Central memory CD8-positive, alpha-beta T cell (primary cell): ENCODE measurements around the gene KCNMA1.

Experiments
- ATAC-seq: fragments of 150-1000 bp; cut with Tn5 transposase; replicated peaks from 2 replicates; pipeline ENCODE4 v1.10.0; 2022; ENCODE audit warnings: mild to moderate bottlenecking, moderate FRiP score, moderate number of reproducible peaks; ENCODE audit not compliant: poor library complexity, severe bottlenecking; ENCODE audit errors: extremely low read depth
- DNase-seq, 2 donors: peaks; one replicate each; pipeline ENCODE4 v3.0.0; 2021; ENCODE audit warnings: low spot score in 2 of 2
- H3K27ac Mint-ChIP-seq: one replicate; pipeline ENCODE4 v1.8.0; 2022; ENCODE audit warnings: low read depth, mild to moderate bottlenecking, moderate library complexity, mixed read lengths
- H3K27me3 Mint-ChIP-seq: one replicate; pipeline ENCODE4 v1.8.0; 2022; ENCODE audit warnings: mixed read lengths
- H3K36me3 Mint-ChIP-seq: one replicate; pipeline ENCODE4 v1.8.0; 2022; ENCODE audit warnings: mild to moderate bottlenecking, moderate library complexity, mixed read lengths; ENCODE audit not compliant: insufficient read depth
- H3K4me1 Mint-ChIP-seq: one replicate; pipeline ENCODE4 v1.8.0; 2022; ENCODE audit warnings: mixed read lengths
- H3K4me3 Mint-ChIP-seq: one replicate; pipeline ENCODE4 v1.8.0; 2022; ENCODE audit warnings: mild to moderate bottlenecking, moderate library complexity, mixed read lengths
- H3K9me3 Mint-ChIP-seq: one replicate; pipeline ENCODE4 v1.8.0; 2022; ENCODE audit warnings: mixed read lengths

The KCNMA1 gene

GRCh38 chr10:77001206-77001605 is 636.4 kb downstream of the KCNMA1 start:
- Mint-ChIP-seq H3K4me1 (no peaks in the 10 kb centered on the region), H3K27ac (no peak overlapping the region), H3K4me3 (no peak overlapping the region), H3K36me3 (no peaks in the 10 kb centered on the region), H3K27me3 (peaks cover 17% of the 10 kb centered on the region), H3K9me3 (no peaks in the 10 kb centered on the region)
- DNase-seq (no peak), ATAC-seq (no peak)

GRCh38 chr10:76998451-76998850 is 639.2 kb downstream of the KCNMA1 start:
- no peak overlapping the region for H3K27ac Mint-ChIP-seq
- no peak overlapping the region for H3K4me3 Mint-ChIP-seq
- DNase-seq (no peak), ATAC-seq (no peak)
- no peaks in the 10 kb centered on the region for H3K4me1 Mint-ChIP-seq
- H3K9me3 Mint-ChIP-seq = no peaks in the 10 kb centered on the region
- peaks cover 17% of the 10 kb centered on the region for H3K27me3 Mint-ChIP-seq
- H3K36me3 Mint-ChIP-seq = no peaks in the 10 kb centered on the region

- H3K27me3 Mint-ChIP-seq = peaks cover 17% of the 10 kb centered on the region
- no peaks in the 10 kb centered on the region for H3K4me1 Mint-ChIP-seq
- ATAC-seq (no peak), DNase-seq (no peak)
- no peak overlapping the region for H3K27ac Mint-ChIP-seq
- no peaks in the 10 kb centered on the region for H3K9me3 Mint-ChIP-seq
- H3K4me3 Mint-ChIP-seq = no peak overlapping the region
- no peaks in the 10 kb centered on the region for H3K36me3 Mint-ChIP-seq
Measured at GRCh38 chr10:76997631-76998030, 640.0 kb downstream of the KCNMA1 start.

- no peaks in the 10 kb centered on the region for H3K4me1 Mint-ChIP-seq
- ATAC-seq (no peak), DNase-seq (no peak)
- H3K4me3 Mint-ChIP-seq = no peak overlapping the region
- no peaks in the 10 kb centered on the region for H3K36me3 Mint-ChIP-seq
- H3K27ac Mint-ChIP-seq = no peak overlapping the region
- peaks cover 9% of the 10 kb centered on the region for H3K27me3 Mint-ChIP-seq
- H3K9me3 Mint-ChIP-seq = no peaks in the 10 kb centered on the region
Measured at GRCh38 chr10:76995023-76995422, 642.6 kb downstream of the KCNMA1 start.

GRCh38 chr10:76993213-76993612 is 644.4 kb downstream of the KCNMA1 start:
- Mint-ChIP-seq H3K4me1 (no peaks in the 10 kb centered on the region), H3K4me3 (no peak overlapping the region), H3K36me3 (no peaks in the 10 kb centered on the region), H3K27ac (no peak overlapping the region), H3K9me3 (no peaks in the 10 kb centered on the region), H3K27me3 (peaks cover under 1% of the 10 kb centered on the region)
- ATAC-seq = no peak
- DNase-seq = no peak

- Mint-ChIP-seq H3K9me3 (no peaks in the 10 kb centered on the region), H3K27ac (no peak overlapping the region), H3K4me1 (no peaks in the 10 kb centered on the region), H3K36me3 (no peaks in the 10 kb centered on the region), H3K27me3 (no peaks in the 10 kb centered on the region), H3K4me3 (no peak overlapping the region)
- no peak for DNase-seq
- no peak for ATAC-seq
Measured at GRCh38 chr10:76992467-76992866, 645.1 kb downstream of the KCNMA1 start.

- no peaks in the 10 kb centered on the region for H3K4me1 Mint-ChIP-seq
- H3K27ac Mint-ChIP-seq = no peak overlapping the region
- no peaks in the 10 kb centered on the region for H3K9me3 Mint-ChIP-seq
- ATAC-seq = no peak
- no peak for DNase-seq
- H3K4me3 Mint-ChIP-seq = no peak overlapping the region
- H3K27me3 Mint-ChIP-seq = no peaks in the 10 kb centered on the region
- no peaks in the 10 kb centered on the region for H3K36me3 Mint-ChIP-seq
Measured at GRCh38 chr10:76991621-76992020, 646.0 kb downstream of the KCNMA1 start.

- Mint-ChIP-seq H3K4me1 (no peaks in the 10 kb centered on the region), H3K4me3 (no peak overlapping the region), H3K9me3 (no peaks in the 10 kb centered on the region), H3K27ac (no peak overlapping the region), H3K36me3 (no peaks in the 10 kb centered on the region), H3K27me3 (no peaks in the 10 kb centered on the region)
- ATAC-seq (no peak), DNase-seq (no peak)
Measured at GRCh38 chr10:76990561-76990960, 647.0 kb downstream of the KCNMA1 start.

GRCh38 chr10:76984559-76985443 is 652.8 kb downstream of the KCNMA1 start:
- peaks cover 19% of the 10 kb centered on the region for H3K27me3 Mint-ChIP-seq
- H3K27ac Mint-ChIP-seq = no peak overlapping the region
- no peaks in the 10 kb centered on the region for H3K4me1 Mint-ChIP-seq
- ATAC-seq (no peak), DNase-seq (peak in 1 of 2 donors; percentile 25)
- H3K36me3 Mint-ChIP-seq = no peaks in the 10 kb centered on the region
- no peaks in the 10 kb centered on the region for H3K9me3 Mint-ChIP-seq
- H3K4me3 Mint-ChIP-seq = no peak overlapping the region

- Mint-ChIP-seq H3K27me3 (peaks cover 19% of the 10 kb centered on the region), H3K4me1 (no peaks in the 10 kb centered on the region), H3K36me3 (no peaks in the 10 kb centered on the region), H3K9me3 (no peaks in the 10 kb centered on the region), H3K27ac (no peak overlapping the region), H3K4me3 (no peak overlapping the region)
- no peak for DNase-seq
- no peak for ATAC-seq
Measured at GRCh38 chr10:76983624-76984023, 654.0 kb downstream of the KCNMA1 start.

- no peak for DNase-seq
- no peaks in the 10 kb centered on the region for H3K4me1 Mint-ChIP-seq
Measured at GRCh38 chr10:76982671-76983070, 654.9 kb downstream of the KCNMA1 start.

GRCh38 chr10:76981251-76981650 is 656.4 kb downstream of the KCNMA1 start:
- Mint-ChIP-seq H3K4me1 (no peaks in the 10 kb centered on the region), H3K9me3 (no peaks in the 10 kb centered on the region), H3K27ac (no peak overlapping the region), H3K4me3 (no peak overlapping the region), H3K36me3 (no peaks in the 10 kb centered on the region), H3K27me3 (peaks cover 27% of the 10 kb centered on the region)
- ATAC-seq = no peak
- DNase-seq = no peak

More at GRCh38 chr10:76982671-76983070, 654.9 kb downstream of the KCNMA1 start:
- Mint-ChIP-seq H3K4me3 (no peak overlapping the region), H3K9me3 (no peaks in the 10 kb centered on the region), H3K27ac (no peak overlapping the region), H3K27me3 (peaks cover 23% of the 10 kb centered on the region), H3K36me3 (no peaks in the 10 kb centered on the region)
- no peak for ATAC-seq

- ATAC-seq (no peak), DNase-seq (no peak)
- Mint-ChIP-seq H3K36me3 (no peaks in the 10 kb centered on the region), H3K4me3 (no peak overlapping the region), H3K9me3 (no peaks in the 10 kb centered on the region), H3K27me3 (peaks cover 27% of the 10 kb centered on the region), H3K27ac (no peak overlapping the region), H3K4me1 (no peaks in the 10 kb centered on the region)
Measured at GRCh38 chr10:76977901-76978300, 659.7 kb downstream of the KCNMA1 start.
